GM18868 (cell line): Measurements from ENCODE around the gene VPS16.

ENCODE experiments used
- ATAC-seq: cut with Tn5 transposase; IDR thresholded peaks from one replicate; pipeline ENCODE4 v1.9.1; 2021; ENCODE audit warnings: mild to moderate bottlenecking, moderate library complexity; ENCODE audit not compliant: unreplicated experiment

VPS16 gene

GRCh38 chr20:2867081-2867864 lies 26.7 kb downstream of the VPS16 start:
- no peak for ATAC-seq

GRCh38 chr20:2869381-2869780 lies 28.8 kb downstream of the VPS16 start:
- no peak for ATAC-seq

- ATAC-seq, result no peak
These were observed 30.5 kb downstream of the VPS16 start for GRCh38 chr20:2871111-2871465.

- ATAC-seq, result no peak
These were observed 31.3 kb downstream of the VPS16 start for GRCh38 chr20:2871661-2872458.

- ATAC-seq, result peak; percentile 32
These were observed 32.0 kb downstream of the VPS16 start for GRCh38 chr20:2872459-2873009.

- peak; percentile 90 for ATAC-seq
These were observed 32.6 kb downstream of the VPS16 start, which contains the start of gene PTPRA for GRCh38 chr20:2873010-2873746. Gene PTPRA, plus strand, starts transcription at chr20:2873481. Its CDS starts 90,797 bp downstream, at chr20:2964278.

- ATAC-seq, result peak; percentile 34
These were observed 33.1 kb downstream of the VPS16 start for GRCh38 chr20:2873747-2874041.

- ATAC-seq, result no peak
These were observed 33.9 kb downstream of the VPS16 start for GRCh38 chr20:2874456-2874855.

- no peak for ATAC-seq
These were observed 35.2 kb downstream of the VPS16 start for GRCh38 chr20:2875690-2876203.

GRCh38 chr20:2878515-2878914 lies 38.0 kb downstream of the VPS16 start:
- no peak for ATAC-seq

- ATAC-seq, result no peak
These were observed 38.6 kb downstream of the VPS16 start for GRCh38 chr20:2879146-2879545.

- ATAC-seq, result no peak
These were observed 40.1 kb downstream of the VPS16 start for GRCh38 chr20:2880650-2881049.

GRCh38 chr20:2883726-2884637 lies 43.4 kb downstream of the VPS16 start:
- ATAC-seq, result no peak

GRCh38 chr20:2887715-2888114 lies 47.2 kb downstream of the VPS16 start:
- ATAC-seq, result no peak

- ATAC-seq, result no peak
These were observed 47.8 kb downstream of the VPS16 start for GRCh38 chr20:2888224-2888955.

GRCh38 chr20:2889209-2889608 lies 48.7 kb downstream of the VPS16 start:
- ATAC-seq, result no peak

- ATAC-seq, result no peak
These were observed 49.3 kb downstream of the VPS16 start for GRCh38 chr20:2889797-2890196.

- no peak for ATAC-seq
These were observed 50.2 kb downstream of the VPS16 start for GRCh38 chr20:2890742-2891141.

GRCh38 chr20:2891343-2891742 lies 50.8 kb downstream of the VPS16 start:
- ATAC-seq, result no peak
